HG02642 (cell line): ENCODE results near the gene FGF12.
"Not testable (repeated sequence)": the region's sequence is repeated elsewhere in the genome, so short reads cannot be mapped to it uniquely, and the experiment has no call there.

Experiments used
- ATAC-seq: cut with Tn5 transposase; IDR thresholded peaks from one replicate; pipeline ENCODE4 v1.9.1; 2021; ENCODE audit warnings: mild to moderate bottlenecking; ENCODE audit not compliant: unreplicated experiment, poor library complexity

The FGF12 gene

GRCh38 chr3:192727032-192727847 lies at the start of gene FGF12:
TSS of gene FGF12 (minus strand) at chr3:192727541.
- no peak for ATAC-seq

- ATAC-seq: not testable (repeated sequence)
These were observed 47.0 kb upstream of the FGF12 start for GRCh38 chr3:192774341-192774740.

- ATAC-seq: no peak
These were observed 45.0 kb upstream of the FGF12 start for GRCh38 chr3:192772240-192772894.

GRCh38 chr3:192758654-192759053 lies 31.3 kb upstream of the FGF12 start:
- ATAC-seq: no peak

- no peak for ATAC-seq
These were observed 23.8 kb upstream of the FGF12 start for GRCh38 chr3:192751148-192751547.

- no peak for ATAC-seq
These were observed 22.9 kb upstream of the FGF12 start for GRCh38 chr3:192750201-192750600.

GRCh38 chr3:192747746-192748145 lies 20.4 kb upstream of the FGF12 start:
- no peak for ATAC-seq

GRCh38 chr3:192747145-192747544 lies 19.8 kb upstream of the FGF12 start:
- no peak for ATAC-seq

GRCh38 chr3:192745150-192745549 lies 17.8 kb upstream of the FGF12 start:
- ATAC-seq: no peak

- not testable (repeated sequence) for ATAC-seq
These were observed 17.3 kb upstream of the FGF12 start for GRCh38 chr3:192744604-192745003.

GRCh38 chr3:192737506-192737905 lies 10.2 kb upstream of the FGF12 start:
- ATAC-seq: no peak

GRCh38 chr3:192731233-192731632 lies 3.9 kb upstream of the FGF12 start:
- ATAC-seq: no peak

GRCh38 chr3:192726385-192726784 lies 956 bp downstream of the FGF12 start:
- ATAC-seq: no peak

GRCh38 chr3:192719964-192720363 lies 7.4 kb downstream of the FGF12 start:
- no peak for ATAC-seq

GRCh38 chr3:192718156-192718555 lies 9.2 kb downstream of the FGF12 start:
- no peak for ATAC-seq

- no peak for ATAC-seq
These were observed 12.2 kb downstream of the FGF12 start for GRCh38 chr3:192715126-192715525.

- not testable (repeated sequence) for ATAC-seq
These were observed 16.2 kb downstream of the FGF12 start for GRCh38 chr3:192711126-192711525.

- ATAC-seq: no peak
These were observed 17.0 kb downstream of the FGF12 start for GRCh38 chr3:192710366-192710765.

- no peak for ATAC-seq
These were observed 21.1 kb downstream of the FGF12 start for GRCh38 chr3:192706272-192706671.

GRCh38 chr3:192700885-192701284 lies 26.5 kb downstream of the FGF12 start:
- no peak for ATAC-seq

GRCh38 chr3:192696943-192697587 lies 30.3 kb downstream of the FGF12 start:
- no peak for ATAC-seq
